ENCODE data around the gene ANKRD53.

DNA sequence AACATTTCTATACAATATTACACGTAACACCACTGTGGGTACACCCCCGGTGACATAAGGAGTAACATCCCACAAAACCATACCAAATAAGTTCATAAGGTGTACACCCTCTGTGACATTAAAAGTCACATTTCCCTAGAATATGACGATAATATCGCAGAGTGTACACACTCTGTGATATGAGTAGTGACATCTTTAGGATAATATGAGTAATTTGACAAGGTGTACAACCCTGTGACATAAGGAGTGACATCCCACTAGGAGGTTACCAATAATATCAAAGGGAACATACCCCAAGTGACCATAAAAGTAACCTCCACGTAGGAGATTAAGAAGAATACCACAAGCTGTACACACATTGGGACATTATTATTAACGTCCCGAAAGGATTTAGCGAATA, 40.2 kb downstream of the ANKRD53 start:
- TF ChIP-seq, protein P1, sequence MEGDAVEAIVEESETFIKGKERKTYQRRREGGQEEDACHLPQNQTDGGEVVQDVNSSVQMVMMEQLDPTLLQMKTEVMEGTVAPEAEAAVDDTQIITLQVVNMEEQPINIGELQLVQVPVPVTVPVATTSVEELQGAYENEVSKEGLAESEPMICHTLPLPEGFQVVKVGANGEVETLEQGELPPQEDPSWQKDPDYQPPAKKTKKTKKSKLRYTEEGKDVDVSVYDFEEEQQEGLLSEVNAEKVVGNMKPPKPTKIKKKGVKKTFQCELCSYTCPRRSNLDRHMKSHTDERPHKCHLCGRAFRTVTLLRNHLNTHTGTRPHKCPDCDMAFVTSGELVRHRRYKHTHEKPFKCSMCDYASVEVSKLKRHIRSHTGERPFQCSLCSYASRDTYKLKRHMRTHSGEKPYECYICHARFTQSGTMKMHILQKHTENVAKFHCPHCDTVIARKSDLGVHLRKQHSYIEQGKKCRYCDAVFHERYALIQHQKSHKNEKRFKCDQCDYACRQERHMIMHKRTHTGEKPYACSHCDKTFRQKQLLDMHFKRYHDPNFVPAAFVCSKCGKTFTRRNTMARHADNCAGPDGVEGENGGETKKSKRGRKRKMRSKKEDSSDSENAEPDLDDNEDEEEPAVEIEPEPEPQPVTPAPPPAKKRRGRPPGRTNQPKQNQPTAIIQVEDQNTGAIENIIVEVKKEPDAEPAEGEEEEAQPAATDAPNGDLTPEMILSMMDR (IDR thresholded peaks at IDR 0.05): no peak
- TF ChIP-seq ZFX (IDR thresholded peaks at IDR 0.05; ENCODE audit: borderline replicate concordance): no peak
